Activated CD4-positive, alpha-beta T cell treated with anti-CD3 and anti-CD28 coated beads for 1 hour (primary cell): ENCODE measurements around the gene NUP54.

Experiments used
- DNase-seq: peaks from one replicate; pipeline ENCODE4 v3.0.0-alpha.2; 2020

NUP54 gene, protein sequence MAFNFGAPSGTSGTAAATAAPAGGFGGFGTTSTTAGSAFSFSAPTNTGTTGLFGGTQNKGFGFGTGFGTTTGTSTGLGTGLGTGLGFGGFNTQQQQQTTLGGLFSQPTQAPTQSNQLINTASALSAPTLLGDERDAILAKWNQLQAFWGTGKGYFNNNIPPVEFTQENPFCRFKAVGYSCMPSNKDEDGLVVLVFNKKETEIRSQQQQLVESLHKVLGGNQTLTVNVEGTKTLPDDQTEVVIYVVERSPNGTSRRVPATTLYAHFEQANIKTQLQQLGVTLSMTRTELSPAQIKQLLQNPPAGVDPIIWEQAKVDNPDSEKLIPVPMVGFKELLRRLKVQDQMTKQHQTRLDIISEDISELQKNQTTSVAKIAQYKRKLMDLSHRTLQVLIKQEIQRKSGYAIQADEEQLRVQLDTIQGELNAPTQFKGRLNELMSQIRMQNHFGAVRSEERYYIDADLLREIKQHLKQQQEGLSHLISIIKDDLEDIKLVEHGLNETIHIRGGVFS

DNA sequence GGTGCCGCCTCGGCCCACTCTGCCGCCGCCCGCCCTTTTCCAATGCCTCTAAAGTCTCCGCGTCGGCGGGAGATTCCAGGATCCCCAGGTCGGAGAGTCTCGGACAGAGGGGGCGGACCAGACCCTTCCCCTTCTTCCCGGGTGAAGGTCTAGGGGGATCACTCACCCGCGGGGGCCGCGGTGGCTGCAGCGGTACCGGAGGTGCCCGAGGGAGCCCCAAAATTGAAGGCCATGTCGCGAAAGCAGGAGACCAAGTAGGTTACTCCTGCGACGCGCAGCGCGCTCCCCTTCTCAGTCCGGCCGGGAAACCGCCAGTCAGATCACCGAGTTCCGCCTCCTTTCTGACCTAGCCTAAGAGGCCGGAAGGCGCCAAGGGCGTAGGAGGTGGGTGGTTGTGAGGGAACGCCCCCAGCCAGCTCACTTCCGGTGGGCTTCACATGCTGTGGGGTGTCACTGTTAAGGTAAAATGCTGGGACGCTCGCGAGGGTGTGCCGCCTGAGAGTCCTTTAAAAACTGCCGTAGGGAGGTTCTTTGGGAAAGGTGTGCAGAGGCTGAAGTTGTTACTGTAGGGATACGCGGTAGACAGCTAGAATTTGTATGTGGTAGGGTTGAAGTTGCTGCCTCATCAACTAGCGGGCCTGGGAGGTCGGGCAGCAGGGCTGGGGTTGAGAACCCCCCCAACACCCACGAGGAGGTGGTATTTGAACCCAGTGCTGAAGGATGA is at the start of gene NUP54:
Gene NUP54 (minus strand): TSS at position 256 of the 724 bp plus-strand sequence. CDS start 23 bp downstream, at position 233.
- DNase-seq: peak; percentile 92

DNA sequence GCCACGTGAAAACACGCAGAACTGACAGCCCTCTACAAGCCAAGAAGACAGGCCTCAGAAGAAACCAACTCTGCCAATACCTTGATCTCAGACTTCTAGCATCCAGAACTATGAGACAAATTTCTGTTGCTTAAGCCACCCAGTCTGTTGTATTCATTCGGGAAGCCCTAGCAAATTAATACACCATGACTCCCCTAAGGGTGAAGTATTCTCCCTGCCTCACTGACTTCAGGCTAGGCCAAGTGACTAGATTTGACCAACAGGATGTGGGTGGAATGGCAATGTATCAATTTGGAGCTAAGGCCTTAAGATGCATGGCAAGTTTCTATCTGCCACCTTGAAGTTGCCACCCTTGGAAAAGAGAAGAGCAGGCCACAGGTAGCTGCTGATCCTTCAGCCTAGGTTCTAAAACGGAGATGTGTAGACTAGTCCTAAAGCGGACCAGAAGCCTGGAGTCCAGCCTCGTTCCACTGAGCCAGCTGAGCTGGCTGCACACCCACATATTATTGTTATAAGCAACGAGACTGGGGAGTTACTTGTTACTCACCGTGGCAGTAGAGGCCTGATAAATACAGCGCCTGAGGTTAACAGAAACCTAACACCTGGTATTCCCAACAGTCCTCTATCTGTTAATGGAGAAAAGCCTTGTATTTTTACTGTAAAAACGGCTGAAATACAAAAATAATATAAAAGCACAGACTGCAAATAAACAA is 49.0 kb upstream of the NUP54 start:
- DNase-seq: no peak

DNA sequence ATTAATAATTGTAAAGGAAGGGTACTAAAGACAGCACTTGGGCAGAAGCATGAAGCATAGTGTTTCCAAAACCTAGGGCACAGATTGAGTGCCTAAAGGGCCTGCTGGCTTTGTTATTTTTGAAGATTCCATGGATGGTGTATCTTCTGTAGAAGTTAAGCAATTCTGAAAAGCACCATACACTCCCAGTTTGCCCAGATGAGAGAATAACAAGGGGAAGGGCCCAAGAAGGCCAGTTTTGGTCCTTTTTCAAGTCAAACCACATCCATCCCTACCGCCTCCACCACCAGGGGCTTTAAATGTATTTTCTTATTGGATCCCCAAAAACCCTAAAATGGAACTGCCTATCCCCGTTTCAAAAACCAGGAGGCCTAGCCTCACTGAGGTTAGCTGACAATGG is 48.2 kb upstream of the NUP54 start:
- no peak for DNase-seq

DNA sequence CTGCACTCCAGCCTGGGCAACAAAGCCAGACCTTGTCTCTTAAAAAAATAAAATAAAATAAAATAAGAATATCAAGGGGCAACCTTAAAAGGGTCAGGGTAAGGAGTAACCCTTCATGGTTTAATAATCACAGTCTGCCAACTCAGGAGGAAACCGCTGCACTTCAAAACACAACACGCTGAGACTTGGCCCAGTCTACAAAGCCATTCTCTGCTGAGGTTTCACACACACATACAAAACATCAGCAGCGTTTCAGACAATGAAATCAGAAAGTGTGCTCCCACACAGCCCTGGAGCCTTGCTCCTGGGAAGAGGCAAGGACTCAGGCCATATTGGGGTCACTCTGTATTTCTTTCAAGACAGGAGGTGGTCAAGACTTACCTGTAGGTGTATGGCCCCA is 47.1 kb upstream of the NUP54 start:
- DNase-seq: no peak

DNA sequence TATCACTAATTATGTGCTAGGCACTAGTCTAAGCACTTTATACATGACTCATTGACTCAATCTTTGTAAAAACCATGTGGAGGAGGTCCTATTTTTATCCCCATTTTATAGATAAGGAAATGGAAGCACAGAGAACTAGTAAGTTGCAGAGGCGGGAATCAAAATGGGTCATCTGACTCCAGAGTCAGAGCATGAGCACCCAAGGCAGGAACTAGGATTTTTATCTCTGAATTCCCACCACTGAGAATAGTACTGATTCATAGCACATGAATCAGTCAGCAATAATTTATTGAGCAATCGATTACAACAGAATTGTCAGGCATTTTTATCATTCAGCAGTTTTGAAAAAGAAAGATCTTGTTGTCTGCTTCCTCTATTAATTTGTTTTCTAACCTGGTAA is 46.1 kb upstream of the NUP54 start:
- DNase-seq: no peak

DNA sequence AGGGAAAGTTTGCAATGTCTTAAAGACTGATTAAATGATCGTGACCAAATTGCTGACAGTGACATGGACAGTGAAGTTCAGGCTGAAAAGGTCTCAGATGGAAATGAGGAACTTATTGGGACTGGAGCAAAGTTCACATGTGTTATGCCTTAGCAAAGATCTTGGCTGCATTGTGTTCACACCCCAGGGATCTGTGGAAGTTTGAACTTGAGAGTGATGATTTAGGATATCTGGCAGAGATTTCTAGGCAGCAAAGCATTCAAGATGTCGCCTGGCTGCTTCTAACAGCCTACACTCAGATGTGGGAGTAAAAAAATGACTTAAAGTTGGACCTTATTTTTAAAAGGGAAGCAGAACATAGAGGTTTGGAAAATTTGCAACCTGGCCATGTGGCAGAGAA is 44.0 kb upstream of the NUP54 start:
- DNase-seq: no peak

DNA sequence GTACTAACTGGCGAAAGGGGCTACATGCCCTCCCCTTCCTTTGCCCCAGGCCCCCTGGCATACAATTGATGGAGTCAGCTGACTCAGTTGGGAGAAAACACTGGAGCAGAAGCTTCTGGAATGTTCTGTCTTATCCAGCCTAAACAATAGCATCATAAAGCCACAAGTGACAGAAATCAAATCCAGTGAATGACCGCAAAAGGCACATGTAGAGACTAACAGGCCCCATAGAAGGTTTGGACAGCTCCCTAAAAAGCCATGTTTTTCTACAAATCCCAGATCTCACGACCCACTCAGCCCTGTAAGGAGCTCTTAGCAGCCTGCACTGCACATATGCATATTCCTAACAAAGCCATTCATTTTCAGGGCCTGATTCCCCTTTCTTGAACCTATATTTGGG is 40.4 kb upstream of the NUP54 start:
- no peak for DNase-seq

DNA sequence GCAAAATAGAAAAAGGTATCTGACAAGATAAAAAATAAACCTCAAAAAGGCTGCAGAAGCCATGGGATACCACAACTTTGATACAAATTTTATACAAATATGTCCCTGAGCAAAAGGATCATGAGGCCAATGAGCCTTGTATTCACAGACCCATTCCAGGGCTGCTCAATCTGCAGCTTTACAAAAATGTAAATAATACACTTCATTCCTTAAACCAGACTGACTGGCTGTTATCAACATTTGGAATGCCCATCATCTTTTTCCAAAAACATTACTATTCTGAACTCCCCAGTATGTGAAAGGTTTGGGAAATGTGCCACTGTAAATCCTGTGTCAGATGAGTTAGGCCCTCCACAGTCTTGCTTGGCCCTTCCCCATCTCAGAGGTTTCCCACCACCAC is 40.0 kb upstream of the NUP54 start:
- DNase-seq: no peak

DNA sequence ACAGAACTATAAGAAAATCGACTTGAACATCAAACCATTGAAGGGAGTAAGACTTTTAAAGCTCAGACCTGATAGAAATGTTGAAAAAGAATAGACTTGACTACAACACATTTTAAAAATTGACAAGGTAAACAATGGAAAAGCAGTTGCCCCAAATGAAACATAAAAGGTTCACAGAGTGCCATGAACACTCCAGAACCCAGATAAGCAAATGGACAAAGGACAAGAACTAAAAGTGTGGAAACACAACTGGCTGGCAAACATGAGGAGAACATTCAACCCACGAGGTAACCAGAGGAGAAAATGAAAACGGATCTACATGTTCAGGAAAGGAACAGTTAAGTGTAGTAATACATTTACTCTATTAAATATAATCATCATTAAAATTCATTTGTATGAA is 39.0 kb upstream of the NUP54 start:
- no peak for DNase-seq

DNA sequence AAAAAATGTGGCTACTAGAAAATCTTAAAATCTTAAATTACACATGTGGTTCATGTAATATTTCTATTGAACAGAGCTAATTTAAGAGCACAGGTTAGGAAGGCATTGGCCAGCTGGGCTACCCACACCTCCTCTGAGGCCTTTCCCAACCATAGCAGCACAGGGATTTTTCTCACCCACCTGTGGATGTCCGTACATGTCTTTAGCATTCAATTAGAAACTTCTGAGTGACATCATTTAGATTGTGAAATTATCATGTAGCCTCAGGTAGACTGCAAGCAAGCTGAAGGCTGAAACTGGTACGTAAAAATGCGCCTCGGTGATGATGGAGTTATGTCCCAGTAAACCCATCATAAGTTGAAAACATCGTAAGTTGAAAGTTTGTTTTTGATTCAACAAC is 34.3 kb upstream of the NUP54 start:
- DNase-seq: no peak

DNA sequence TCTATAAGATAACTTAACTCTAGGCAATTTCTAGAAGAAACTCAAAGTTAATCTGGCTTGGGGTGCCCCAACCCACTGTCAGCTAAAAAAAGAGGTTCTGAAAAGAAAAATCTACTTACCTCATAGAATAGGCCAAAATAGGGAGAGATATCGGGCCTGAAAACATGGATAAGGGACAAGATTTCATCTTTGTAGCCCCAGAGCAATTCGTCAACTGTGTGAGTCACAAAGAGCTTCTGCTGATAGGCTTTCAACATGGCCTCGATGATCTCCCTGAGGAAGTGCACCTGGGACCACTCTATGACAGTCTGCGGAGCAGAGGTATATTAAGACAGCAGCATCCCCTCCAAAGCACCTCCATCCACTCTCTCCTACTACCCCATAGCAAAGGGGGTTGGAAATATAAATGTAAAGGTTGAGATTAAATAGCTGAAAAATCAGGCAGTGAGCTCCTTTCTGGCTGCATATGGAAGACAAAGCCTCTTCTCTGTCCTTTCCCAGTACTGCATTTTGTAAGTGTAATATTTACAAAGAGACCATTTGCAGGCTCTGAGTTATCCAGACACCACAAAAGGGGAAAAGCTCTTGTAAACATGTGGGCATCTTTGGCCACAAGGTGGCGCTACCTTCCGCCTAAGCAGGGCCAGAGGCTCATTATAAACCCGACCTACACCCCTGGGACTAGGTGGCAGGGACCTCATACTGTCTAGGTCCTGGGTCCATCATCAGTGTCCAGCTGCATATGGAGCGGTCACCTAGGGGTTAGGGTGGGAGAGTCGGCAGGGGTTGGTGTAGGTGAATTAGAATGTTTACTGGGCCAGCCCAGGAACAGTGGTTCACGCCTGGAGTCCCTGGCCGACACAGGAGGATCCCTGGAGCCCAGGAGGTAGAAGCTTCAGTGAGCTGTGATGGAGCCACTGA is 31.5 kb upstream of the NUP54 start:
- peak; percentile 66 for DNase-seq

DNA sequence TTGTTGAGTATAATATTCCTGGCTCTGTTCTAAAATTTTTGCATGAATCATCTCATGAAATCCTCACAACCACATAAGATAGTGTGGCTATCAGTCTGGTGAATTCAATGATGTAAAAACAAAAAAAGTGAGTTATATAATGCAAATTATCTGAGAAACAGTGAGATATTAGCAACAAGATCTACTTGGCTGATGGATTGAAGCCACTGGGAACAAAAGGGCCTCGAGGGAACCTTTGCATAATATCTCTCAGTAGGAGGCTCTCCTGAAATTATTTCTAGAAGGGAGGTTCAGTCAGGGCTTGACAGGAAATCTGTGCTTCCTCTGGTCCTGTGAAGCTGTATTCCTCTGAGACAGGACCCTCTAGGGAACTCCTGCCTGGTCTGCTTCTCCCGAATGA is 30.1 kb upstream of the NUP54 start:
- no peak for DNase-seq

DNA sequence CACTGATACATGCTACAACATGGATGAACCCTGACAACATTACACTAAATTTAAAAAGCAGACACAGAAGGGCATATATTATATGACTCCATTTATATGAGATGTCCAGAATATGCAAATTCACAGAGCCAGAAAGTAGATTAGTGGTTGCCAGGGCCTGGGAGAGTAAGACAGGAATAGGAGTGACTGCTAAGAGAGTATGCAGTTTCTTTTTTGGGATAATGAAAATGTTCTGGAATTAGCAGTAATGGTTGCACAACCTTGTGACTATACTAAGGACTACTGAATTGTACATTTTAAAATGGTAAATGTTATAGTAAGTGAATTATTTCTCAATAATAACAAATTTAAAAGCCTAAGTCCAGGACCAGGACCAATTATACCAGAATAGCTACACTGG is 29.5 kb upstream of the NUP54 start:
- no peak for DNase-seq

DNA sequence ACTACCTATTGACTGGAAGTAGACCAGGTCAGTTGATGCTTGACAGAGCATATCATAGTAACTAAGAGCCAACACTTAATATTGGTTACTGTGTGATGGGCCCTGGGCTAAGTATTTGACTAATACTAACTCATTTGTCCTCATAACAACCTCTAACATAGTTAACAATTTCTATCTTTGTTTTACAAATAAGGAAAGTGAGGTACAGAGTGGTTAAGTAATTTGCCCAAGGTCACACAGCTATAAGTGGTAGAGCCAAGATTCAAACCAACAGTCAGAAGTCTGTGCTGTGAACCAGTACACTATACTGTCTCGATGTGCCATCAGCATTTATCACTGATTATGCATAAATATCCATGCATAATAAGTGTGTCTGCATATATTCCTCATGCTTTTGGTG is 27.1 kb upstream of the NUP54 start:
- no peak for DNase-seq

DNA sequence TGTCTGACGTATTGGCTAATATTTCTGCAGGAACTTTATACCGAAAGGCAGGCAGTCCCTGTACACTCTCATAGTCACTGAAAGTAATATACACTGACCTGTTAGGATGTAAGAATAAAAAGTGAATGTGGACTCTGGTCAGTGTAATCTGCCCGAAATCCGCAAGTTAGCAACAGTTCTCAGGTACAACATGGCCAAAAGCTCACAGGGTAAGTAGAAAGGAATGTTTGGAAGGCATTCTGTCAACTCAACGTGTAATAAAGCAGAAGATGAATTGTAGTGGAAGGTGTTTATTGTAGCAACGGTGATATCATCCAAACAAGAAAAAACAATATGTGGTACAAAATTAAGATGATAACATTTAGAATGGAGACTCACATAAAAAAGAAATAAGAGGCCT is 26.0 kb upstream of the NUP54 start:
- no peak for DNase-seq

DNA sequence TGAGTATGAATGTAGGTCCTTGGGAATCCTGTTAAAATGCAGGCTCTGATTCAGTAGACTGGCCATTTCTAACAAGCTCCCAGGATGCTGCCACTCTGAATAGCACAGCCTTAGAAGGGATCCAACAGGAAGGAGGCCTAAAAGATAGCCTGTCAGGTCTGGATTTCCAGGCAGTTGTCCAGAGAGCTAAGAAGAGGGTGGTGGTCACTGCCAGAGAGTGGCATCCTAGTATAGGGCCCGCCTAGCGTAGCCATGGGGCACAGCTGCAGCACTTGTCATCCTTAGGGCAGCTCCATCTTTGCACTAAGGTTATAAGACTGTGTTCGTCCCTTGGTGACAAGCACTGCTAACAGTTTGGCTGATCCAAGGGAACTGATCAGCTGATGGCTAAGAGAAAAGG is 20.5 kb upstream of the NUP54 start:
- no peak for DNase-seq

DNA sequence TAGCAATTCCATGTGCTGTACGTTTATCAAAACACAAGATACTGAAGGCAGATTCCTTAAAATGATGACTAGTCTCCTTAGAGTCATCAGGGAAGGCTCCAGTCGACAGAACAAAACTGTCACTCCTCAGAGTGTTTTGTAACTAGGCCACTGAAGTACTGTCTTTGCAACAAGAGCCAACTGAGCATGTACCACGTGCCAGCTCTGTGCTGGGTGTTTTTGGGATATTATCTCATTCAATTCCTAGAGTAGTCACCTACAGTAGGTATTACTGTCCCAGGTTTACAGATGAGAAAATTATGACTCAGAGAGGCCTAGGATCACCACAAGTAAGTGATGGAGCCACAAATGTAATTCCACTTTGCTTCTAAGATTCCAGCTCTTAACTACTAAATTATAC is 18.3 kb upstream of the NUP54 start:
- no peak for DNase-seq

DNA sequence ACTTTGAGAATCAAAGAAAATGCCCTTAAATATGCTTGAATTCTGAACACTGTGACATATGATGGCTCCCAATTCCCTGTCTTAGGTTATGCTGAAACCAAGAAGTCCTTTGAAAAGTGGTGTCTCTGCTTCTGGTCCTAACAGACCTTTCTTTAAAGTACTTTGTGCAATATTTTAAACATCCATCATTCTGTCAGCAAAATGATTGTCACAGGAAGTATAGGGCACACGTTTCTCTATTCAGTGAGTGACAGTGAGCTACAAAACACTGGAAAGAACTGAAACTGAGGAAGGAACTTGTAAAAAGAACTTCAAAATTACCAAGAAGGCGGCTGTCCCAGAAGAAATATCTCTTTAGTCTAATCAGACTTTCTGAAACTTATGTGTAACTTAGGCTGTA is 12.2 kb upstream of the NUP54 start:
- no peak for DNase-seq

DNA sequence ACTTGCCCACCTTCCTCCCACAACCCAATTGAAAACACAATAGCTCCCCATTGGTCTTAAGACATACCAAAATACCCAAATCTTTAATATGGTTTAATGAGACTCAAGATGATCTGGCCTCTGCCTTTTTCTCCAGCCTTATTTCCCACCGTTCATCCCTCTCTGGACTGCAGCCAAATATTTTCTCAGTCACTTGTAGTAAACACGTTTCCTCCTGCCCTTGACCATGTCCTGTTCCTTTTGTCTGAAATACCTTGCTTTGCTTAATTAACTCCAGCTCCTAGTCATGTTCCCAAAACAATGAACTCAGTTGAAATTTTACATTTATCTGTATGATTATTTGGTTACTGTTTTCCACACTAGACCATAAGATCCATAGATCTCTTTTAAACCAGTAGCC is 8.4 kb upstream of the NUP54 start:
- no peak for DNase-seq

DNA sequence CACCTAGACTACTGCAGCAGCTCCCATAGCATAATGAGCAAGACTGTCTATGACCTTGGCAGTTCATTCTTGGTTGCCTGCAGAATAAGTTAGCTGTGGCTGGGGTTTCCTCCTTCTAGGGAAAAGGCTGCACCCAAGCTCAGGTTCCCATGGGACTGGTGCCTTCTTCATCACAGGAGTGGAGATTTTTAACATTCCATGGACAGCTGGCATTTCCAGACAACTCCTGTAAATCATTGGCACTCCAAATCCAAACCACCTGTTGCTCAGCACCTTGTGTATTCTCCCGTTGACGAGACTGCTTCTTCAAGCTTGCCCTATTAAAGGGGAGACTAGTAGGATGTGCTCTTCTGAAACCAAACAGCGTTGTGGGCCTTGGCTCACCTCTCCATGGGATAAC is 7.8 kb upstream of the NUP54 start:
- DNase-seq: no peak

DNA sequence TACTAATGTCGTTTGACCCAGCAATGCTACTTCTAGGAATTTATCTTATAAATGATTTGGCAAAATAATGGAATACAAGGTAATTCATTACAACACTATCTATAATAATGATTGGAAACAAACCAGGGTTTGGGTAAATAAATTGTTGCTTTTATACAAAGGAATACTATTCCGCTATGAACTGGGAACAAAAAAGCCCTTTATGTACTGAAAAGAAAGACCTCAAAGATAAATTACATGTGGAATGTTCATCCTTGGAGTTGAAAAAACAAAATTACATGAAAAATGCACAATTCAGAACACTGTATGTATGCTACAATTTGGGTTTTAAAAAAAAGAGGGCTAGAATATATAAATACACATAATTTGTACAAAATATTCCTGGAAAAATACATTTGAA is 5.2 kb upstream of the NUP54 start:
- no peak for DNase-seq

DNA sequence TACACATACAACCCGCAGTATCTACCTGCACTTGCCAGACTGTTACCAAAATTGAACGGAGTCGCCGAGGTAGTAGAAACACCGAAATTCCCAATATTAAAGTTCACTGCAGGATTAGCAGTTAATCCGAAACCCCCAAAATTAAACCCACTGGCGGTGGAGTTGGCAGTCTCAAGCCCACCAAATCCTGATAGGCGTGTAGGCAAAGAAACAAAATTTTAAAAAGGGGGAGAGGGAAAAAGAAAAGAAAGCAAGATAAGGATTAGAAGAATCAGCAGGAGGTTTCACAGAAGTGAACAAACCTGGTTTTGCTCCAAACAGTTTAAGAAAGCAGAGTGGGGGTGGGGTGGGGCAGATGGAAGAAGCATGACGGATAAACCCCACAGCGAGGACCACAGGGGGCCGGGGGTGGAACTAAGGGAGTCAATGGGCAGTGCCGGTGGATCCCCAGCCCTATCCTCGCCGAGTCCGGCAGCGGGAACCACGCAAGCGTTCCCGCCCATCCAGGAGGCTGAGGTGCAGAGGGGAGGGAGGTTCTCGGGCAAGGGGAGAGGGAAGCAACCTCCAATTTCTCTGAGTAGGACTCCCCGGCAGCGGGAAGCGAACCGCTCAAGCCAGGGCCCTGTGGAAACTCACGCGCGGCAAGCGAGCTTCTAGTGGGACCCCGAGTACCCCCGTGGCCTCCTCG is 599 bp downstream of the NUP54 start:
- DNase-seq: no peak
